Upper lobe of left lung (tissue), 4 donors: ENCODE data around the gene SNAI3.

ENCODE experiments used
- CTCF ChIP-seq, 6 experiments: fragments of 450-650 bp in 4 of 6; fragments of 200-600 bp in 2 of 6; sonication (generic) in 2 of 6; IDR thresholded peaks; one replicate each; pipeline ENCODE4 v1.5.1; 2016 to 2019; ENCODE audit warnings: antibody characterized with exemption in 6 of 6
- EP300 ChIP-seq, 4 donors: sonication (generic); formaldehyde crosslinking; IDR thresholded peaks; one replicate each; pipeline ENCODE4 v1.5.1; 2017; ENCODE audit warnings: antibody characterized with exemption in 4 of 4, control low read depth in 2 of 4
- POLR2A ChIP-seq, 4 donors: fragments of 450-650 bp; IDR thresholded peaks; one replicate each; pipeline ENCODE4 v1.5.1; 2016 to 2017; ENCODE audit warnings: antibody characterized with exemption in 4 of 4, mild to moderate bottlenecking in 2 of 4

- TF ChIP-seq POLR2A (IDR thresholded peaks at IDR 0.05) (no peak), CTCF (IDR thresholded peaks at IDR 0.05) (no peak), EP300 (IDR thresholded peaks at IDR 0.05) (no peak)
These were observed 46.6 kb upstream of the SNAI3 start for GRCh38 chr16:88732961-88733294.
